Measurements from ENCODE around the gene ATP5MC3. TPM values are rescaled to one million over a fixed set of nuclear protein-coding genes. Genes with fewer than 3 reads are reported as not detected.

Gene ATP5MC3
- total and polyA plus RNA-seq, 2 donors (not counting 3 experiments of a cell fraction or from before 2014, with no cell fraction given) = 201 to 452 TPM

GRCh38 chr2:175135862-175136261 is 45.6 kb downstream of the ATP5MC3 start:
- Histone ChIP-seq H2AFZ (ENCODE audit: low read depth, low read length) (no peak overlapping the region), H3K9me3 (replicated peaks; ENCODE audit: control insufficient read depth, insufficient read depth, low read length) (no peaks in the 10 kb centered on the region), H3K27me3 (ENCODE audit: control insufficient read depth in 2 of 2, insufficient read depth in 2 of 2, low read length in 2 of 2) (no peaks in the 10 kb centered on the region), H3K27ac (ENCODE audit: insufficient read depth, low read depth, low read length) (no peak overlapping the region), H3K4me3 (replicated peaks in 1 of 3; ENCODE audit: insufficient read depth in 1 of 3, low read depth in 1 of 3, low read length in 3 of 3) (no peak overlapping the region), H4K20me1 (replicated peaks; ENCODE audit: control insufficient read depth, extremely low read depth, insufficient read depth, low read length) (peaks cover 6% of the 10 kb centered on the region), H3K9me1 (replicated peaks; ENCODE audit: control insufficient read depth, extremely low read depth, insufficient read depth, low read length) (no peaks in the 10 kb centered on the region), H3K36me3 (ENCODE audit: control insufficient read depth in 2 of 2, extremely low read depth in 1 of 2, insufficient read depth in 2 of 2, low read length in 2 of 2) (peaks cover 2 to 6% of the 10 kb centered on the region in 2 experiments), H3K4me2 (ENCODE audit: insufficient read depth, low read length) (no peak overlapping the region), H3K9ac (replicated peaks; ENCODE audit: extremely low read depth, insufficient read depth, low read length) (no peak overlapping the region), H3K79me2 (ENCODE audit: control insufficient read depth, insufficient read depth, low read length) (peaks cover 66% of the 10 kb centered on the region), H3K4me1 (ENCODE audit: control insufficient read depth, extremely low read depth, insufficient read depth, low read length) (no peaks in the 10 kb centered on the region)
- TF ChIP-seq POLR2AphosphoS5 (IDR thresholded peaks at IDR 0.05; ENCODE audit: insufficient read depth, low read depth, low read length) (no peak), EZH2 (IDR thresholded peaks at IDR 0.05; ENCODE audit: borderline replicate concordance, low read depth, low read length, severe bottlenecking) (no peak), GATA2 (IDR thresholded peaks at IDR 0.05; ENCODE audit: insufficient read depth, insufficient read length, low read depth, low read length) (no peak), FOS (IDR thresholded peaks at IDR 0.05; ENCODE audit: borderline replicate concordance, insufficient read depth, low read length) (no peak), MYC (IDR thresholded peaks at IDR 0.05; ENCODE audit: low read depth, low read length) (no peak), POLR2A (IDR thresholded peaks at IDR 0.05; ENCODE audit: low read depth, low read length) (no peak), MAX (IDR thresholded peaks at IDR 0.05; ENCODE audit: insufficient read depth, insufficient read length) (no peak), JUN (IDR thresholded peaks at IDR 0.05; ENCODE audit: borderline replicate concordance, insufficient read depth, insufficient read length, low read depth) (no peak), CTCF (IDR thresholded peaks at IDR 0.05; ENCODE audit: extremely low read depth in 1 of 2, insufficient read depth in 1 of 2, low read depth in 1 of 2, low read length in 2 of 2) (no peak)
- BruUV-seq (replicated peaks) = no TSS peak
- intact Hi-C loops (cut with micrococcal nuclease) (no loop called here), dilution Hi-C loops (cut with MboI; ENCODE audit: extremely low pct_ligation_motif_present, low sequenced_read_pairs) (no loop called here)
- ChIA-PET CTCF (interaction anchor here (1.0 to 2.9 kb wide), 2 partner anchors 14 to 40 kb away, joined by 3 to 11 read pairs; no protein-coding TSS in a partner anchor), POLR2A (no interaction called here)
- FAIRE-seq (no peak), DNase-seq (ENCODE audit: low read depth, low spot score) (no peak)

Measured in endothelial cell of umbilical vein (primary cell).